IMR-90 (cell line): Measurements from ENCODE around the gene ODF2. TPM values are rescaled to one million over a fixed set of nuclear protein-coding genes. Genes with fewer than 3 reads are reported as not detected.

Experiments used
- ATAC-seq: fragments of 200-7000 bp; cut with Tn5 transposase; 2 replicates; pipeline ENCODE4 v1.9.1; 2020; ENCODE audit warnings: low read depth, mild to moderate bottlenecking, moderate library complexity
- BruUV-seq: library from RNA; stranded (reverse); fragments of 400-500 nt; replicated peaks from 2 replicates; lab custom pipeline; 2021; lab: Mats Ljungman, UMichigan
- CTCF ChIA-PET: fragments of 300-600 bp; formaldehyde crosslinking; extraction: SDS; loops from one replicate; lab custom pipeline; 2021; ENCODE audit warnings: antibody characterized with exemption; lab: Yijun Ruan, JAX
- POLR2A ChIA-PET: fragments of 300-600 bp; sonication (Branson Sonifier 250); formaldehyde crosslinking; loops from one replicate; lab custom pipeline; 2022; ENCODE audit warnings: antibody characterized with exemption; ENCODE audit not compliant: unreplicated experiment; lab: Charles Lee
- DNase-seq: peaks from one replicate; pipeline ENCODE4 v3.0.0; 2013
- H2AFZ ChIP-seq: replicated peaks from 2 replicates; pipeline ENCODE3; 2013; ENCODE audit warnings: low read length, mild to moderate bottlenecking; ENCODE audit not compliant: poor library complexity
- H2AK5ac ChIP-seq: 2 replicates; pipeline ENCODE4 v1.6.1; 2013; ENCODE audit warnings: low read depth, low read length, inconsistent platforms
- H2AK9ac ChIP-seq: replicated peaks from 2 replicates; pipeline ENCODE3; 2013; ENCODE audit warnings: mild to moderate bottlenecking, low read depth, low read length, moderate library complexity; ENCODE audit not compliant: poor library complexity
- H2BK120ac ChIP-seq: 2 replicates; pipeline ENCODE4 v1.6.1; 2013; ENCODE audit warnings: low read depth, low read length, inconsistent platforms
- H2BK15ac ChIP-seq: 3 replicates; pipeline ENCODE4 v1.6.1; 2013; ENCODE audit warnings: low read depth, low read length, inconsistent platforms
- H2BK20ac ChIP-seq: 2 replicates; pipeline ENCODE4 v1.6.1; 2013; ENCODE audit warnings: low read depth, mild to moderate bottlenecking, inconsistent platforms, low read length, moderate library complexity
- H2BK5ac ChIP-seq: 2 replicates; pipeline ENCODE4 v1.6.1; 2013; ENCODE audit warnings: mild to moderate bottlenecking, low read depth, low read length, inconsistent platforms; ENCODE audit not compliant: poor library complexity, severe bottlenecking
- H3K14ac ChIP-seq: replicated peaks from 2 replicates; pipeline ENCODE4 v1.6.1; 2013; ENCODE audit warnings: low read depth, low read length, inconsistent platforms
- H3K18ac ChIP-seq: 2 replicates; pipeline ENCODE4 v1.6.1; 2013; ENCODE audit warnings: low read depth, low read length, control low read depth
- H3K23ac ChIP-seq: 2 replicates; pipeline ENCODE4 v1.6.1; 2013; ENCODE audit warnings: low read depth, low read length, inconsistent platforms
- H3K27ac ChIP-seq: 2 replicates; pipeline ENCODE4 v1.5.1; 2013; ENCODE audit warnings: mild to moderate bottlenecking, control low read depth, low read length; ENCODE audit not compliant: insufficient read depth
- H3K27me3 ChIP-seq: 2 replicates; pipeline ENCODE4 v1.6.1; 2013; ENCODE audit warnings: low read length; ENCODE audit not compliant: control insufficient read depth, insufficient read depth
- H3K36me3 ChIP-seq: 2 replicates; pipeline ENCODE4 v1.6.1; 2013; ENCODE audit warnings: low read length, mixed read lengths; ENCODE audit not compliant: control insufficient read depth, insufficient read depth
- H3K4ac ChIP-seq: 2 replicates; pipeline ENCODE4 v1.6.1; 2013; ENCODE audit warnings: low read depth, low read length, inconsistent platforms
- H3K4me1 ChIP-seq: 2 replicates; pipeline ENCODE4 v1.6.1; 2013; ENCODE audit warnings: low read length, mixed read lengths; ENCODE audit not compliant: control insufficient read depth, insufficient read depth
- H3K4me2 ChIP-seq: 2 replicates; pipeline ENCODE4 v1.6.1; 2013; ENCODE audit warnings: low read depth, mild to moderate bottlenecking, control low read depth, low read length, moderate library complexity
- H3K4me3 ChIP-seq: 2 replicates; pipeline ENCODE4 v1.5.1; 2013; ENCODE audit warnings: low read depth, mild to moderate bottlenecking, control low read depth, low read length, moderate library complexity; ENCODE audit not compliant: insufficient read depth
- H3K56ac ChIP-seq: 2 replicates; pipeline ENCODE4 v1.6.1; 2013; ENCODE audit warnings: low read length, inconsistent platforms; ENCODE audit not compliant: insufficient read depth; ENCODE audit errors: extremely low read depth
- H3K79me1 ChIP-seq, 2 experiments: 2 replicates each; pipeline ENCODE4 v1.6.1; 2013; ENCODE audit warnings: low read length in 2 of 2, inconsistent platforms in 1 of 2, low read depth in 1 of 2
- H3K9ac ChIP-seq: 2 replicates; pipeline ENCODE4 v1.6.1; 2013; ENCODE audit warnings: low read depth, low read length, control low read depth
- H3K9me1 ChIP-seq: 2 replicates; pipeline ENCODE4 v1.6.1; 2013; ENCODE audit warnings: low read length, inconsistent platforms; ENCODE audit not compliant: insufficient read depth
- H3K9me3 ChIP-seq: 2 replicates; pipeline ENCODE4 v1.6.1; 2013; ENCODE audit warnings: low read length; ENCODE audit not compliant: control insufficient read depth, insufficient read depth
- H4K20me1 ChIP-seq: 2 replicates; pipeline ENCODE4 v1.6.1; 2013; ENCODE audit warnings: low read length, inconsistent platforms; ENCODE audit not compliant: insufficient read depth
- H4K5ac ChIP-seq: 2 replicates; pipeline ENCODE4 v1.6.1; 2013; ENCODE audit warnings: mild to moderate bottlenecking, low read depth, low read length, control low read depth
- H4K8ac ChIP-seq, 2 experiments: 2 replicates each; pipeline ENCODE4 v1.6.1; 2013; ENCODE audit warnings: low read depth in 2 of 2, low read length in 2 of 2, control low read depth in 1 of 2, inconsistent platforms in 1 of 2
- H4K91ac ChIP-seq: 2 replicates; pipeline ENCODE4 v1.6.1; 2013; ENCODE audit warnings: low read depth, low read length, inconsistent platforms; ENCODE audit not compliant: insufficient read depth
- BHLHE40 ChIP-seq: fragments of 150-350 bp; IDR thresholded peaks from 2 replicates; pipeline ENCODE4 v1.6.1; 2016; ENCODE audit warnings: mild to moderate bottlenecking, low read depth, low read length
- CEBPB ChIP-seq: IDR thresholded peaks from 2 replicates; pipeline ENCODE4 v1.6.1; 2012; ENCODE audit warnings: low read depth, low read length, improper control_type of control experiment
- CHD1 ChIP-seq: IDR thresholded peaks from 2 replicates; pipeline ENCODE4 v1.6.1; 2012; ENCODE audit warnings: low read depth, low read length, improper control_type of control experiment
- CTCF ChIP-seq: conservative IDR thresholded peaks from 2 replicates; pipeline ENCODE4 v1.5.1; 2012; ENCODE audit warnings: mild to moderate bottlenecking, low read depth, low read length, improper control_type of control experiment
- FOS ChIP-seq: fragments of 150-350 bp; IDR thresholded peaks from 2 replicates; pipeline ENCODE4 v1.6.1; 2016; ENCODE audit warnings: low read depth, low read length
- MAFK ChIP-seq: IDR thresholded peaks from 2 replicates; pipeline ENCODE4 v1.6.1; 2012; ENCODE audit warnings: low read depth, low read length, improper control_type of control experiment
- MAZ ChIP-seq: IDR thresholded peaks from 2 replicates; pipeline ENCODE4 v1.6.1; 2012; ENCODE audit warnings: low read depth, mild to moderate bottlenecking, low read length, improper control_type of control experiment, moderate library complexity, borderline replicate concordance
- NFE2L2 ChIP-seq: fragments of 150-350 bp; IDR thresholded peaks from 2 replicates; pipeline ENCODE4 v1.6.1; 2016; ENCODE audit warnings: low read depth, mild to moderate bottlenecking, low read length
- POLR2A ChIP-seq: IDR thresholded peaks from 2 replicates; pipeline ENCODE4 v1.6.1; 2012; ENCODE audit warnings: mild to moderate bottlenecking, low read depth, low read length
- RAD21 ChIP-seq: IDR thresholded peaks from 2 replicates; pipeline ENCODE4 v1.6.1; 2012; ENCODE audit warnings: low read length, improper control_type of control experiment
- RCOR1 ChIP-seq: IDR thresholded peaks from 2 replicates; pipeline ENCODE4 v1.6.1; 2012; ENCODE audit warnings: mild to moderate bottlenecking, low read length, improper control_type of control experiment; ENCODE audit not compliant: insufficient replicate concordance
- SMC3 ChIP-seq: fragments of 150-350 bp; IDR thresholded peaks from 2 replicates; pipeline ENCODE4 v1.6.1; 2016; ENCODE audit warnings: low read depth, mild to moderate bottlenecking, antibody characterized with exemption, low read length, moderate library complexity
- USF2 ChIP-seq: fragments of 150-350 bp; IDR thresholded peaks from 2 replicates; pipeline ENCODE4 v1.6.1; 2017; ENCODE audit warnings: mild to moderate bottlenecking, antibody characterized with exemption, low read length, low read depth
- WGBS, 2 experiments: methylation state at CpG; one replicate each; pipeline versions ENCODE4 v1.1.5 to v1.1.7; 2013; ENCODE audit warnings: missing lambda C conversion rate in 2 of 2; ENCODE audit not compliant: insufficient read length in 1 of 2; ENCODE audit errors: extremely low coverage in 2 of 2; 5-methylcytosine and 5-hydroxymethylcytosine counted together
- dilution Hi-C: fragments of 300-500 bp; cut with HindIII; formaldehyde crosslinking; loops from one replicate; pipeline ENCODE4 v1.14.3; 2018; ENCODE audit warnings: low sequenced_read_pairs; ENCODE audit not compliant: unreplicated experiment
- in situ Hi-C: fragments of 300-500 bp; cut with MboI; formaldehyde crosslinking; loops from 3 replicates; pipeline ENCODE4 v1.14.3; 2019; ENCODE audit warnings: low sequenced_read_pairs, inconsistent platforms, mixed read lengths
- intact Hi-C: fragments of 100-400 bp; cut with micrococcal nuclease; formaldehyde crosslinking; loops from 2 replicates; pipeline ENCODE4 v1.10.0; 2022
- polyA plus RNA-seq, 3 experiments: library from polyadenylated mRNA; depleted of rRNA; stranded (reverse); fragments of >200 nt; gene quantifications; 2 replicates each; pipeline ENCODE4 v1.2.3, GENCODE V29; 2012; ENCODE audit warnings: low replicate concordance in 1 of 3
- total RNA-seq: library from RNA; depleted of rRNA; stranded (reverse); fragments of >200 nt; gene quantifications from 2 replicates; pipeline ENCODE4 v1.2.3, GENCODE V29; 2012

The ODF2 gene
- total and polyA plus RNA-seq, 2 of the 4 experiments (the other 2 are of a cell fraction), result 40.2 to 46.4 TPM

DNA sequence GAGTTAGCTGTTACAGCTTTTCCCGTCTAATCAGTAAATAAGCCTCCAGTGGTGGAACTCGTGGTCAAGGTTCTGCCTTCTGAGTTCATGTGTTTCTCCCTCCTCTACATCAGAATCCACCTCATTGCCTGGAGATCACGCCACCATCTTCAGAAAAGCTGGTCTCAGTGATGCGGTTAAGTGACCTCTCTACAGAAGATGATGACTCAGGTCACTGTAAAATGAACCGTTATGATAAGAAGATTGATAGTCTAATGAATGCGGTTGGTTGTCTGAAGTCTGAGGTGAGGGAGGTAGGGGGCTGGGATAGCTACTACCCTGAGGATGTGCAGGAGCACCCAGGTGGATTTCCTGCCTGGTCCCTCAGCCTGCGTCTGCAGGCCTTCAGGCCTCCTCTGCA is 13.3 kb downstream of the ODF2 start:
- Histone ChIP-seq H2BK20ac (no peak overlapping the region), H3K27me3 (no peaks in the 10 kb centered on the region), H2BK5ac (no peak overlapping the region), H2BK15ac (no peak overlapping the region), H4K5ac (no peak overlapping the region), H4K20me1 (no peaks in the 10 kb centered on the region), H3K4me3 (no peak overlapping the region), H2AFZ (no peak overlapping the region), H3K9me1 (peaks cover 14% of the 10 kb centered on the region; the same call in 1 of the 2 replicates), H3K56ac (no peak overlapping the region), H3K4me2 (no peak overlapping the region), H3K14ac (no peak overlapping the region), H3K4ac (no peak overlapping the region), H3K9me3 (no peaks in the 10 kb centered on the region), H3K9ac (no peak overlapping the region), H2AK5ac (no peak overlapping the region), H3K18ac (no peak overlapping the region), H3K36me3 (peaks cover 23% of the 10 kb centered on the region), H2AK9ac (no peak overlapping the region), H3K79me1 (no peaks in the 10 kb centered on the region; a peak in 2 of 4 replicates), H4K91ac (no peak overlapping the region), H3K23ac (no peak overlapping the region), H2BK120ac (no peak overlapping the region), H4K8ac (no peak overlapping the region), H3K27ac (no peak overlapping the region), H3K4me1 (no peaks in the 10 kb centered on the region)
- WGBS, 2 experiments, result no CpG with 5 or more reads among the region's 7 CpGs
- no peak for ATAC-seq
- intact Hi-C loops, result no loop called here
- dilution Hi-C loops, result no loop called here
- POLR2A ChIA-PET, result no interaction called here
- no peak for DNase-seq
- no TSS peak for BruUV-seq
- CTCF ChIA-PET, result no interaction called here
- no peak for TF ChIP-seq RCOR1
- no peak for TF ChIP-seq MAZ
- no peak for TF ChIP-seq MAFK
- no peak for TF ChIP-seq CTCF
- TF ChIP-seq CEBPB, result no peak
- no peak for TF ChIP-seq BHLHE40
- TF ChIP-seq CHD1, result no peak
- TF ChIP-seq SMC3, result no peak
- no peak for TF ChIP-seq POLR2A
- no peak for TF ChIP-seq NFE2L2
- no peak for TF ChIP-seq USF2
- TF ChIP-seq FOS, result no peak
- TF ChIP-seq RAD21, result no peak
- in situ Hi-C loops, result no loop called here
